Measurements from ENCODE around the gene MYO1E. TPM values are rescaled to one million over a fixed set of nuclear protein-coding genes. Genes with fewer than 3 reads are reported as not detected.

MYO1E gene
- polyA plus RNA-seq, 2 donors = 39.6 to 43.3 TPM

DNA sequence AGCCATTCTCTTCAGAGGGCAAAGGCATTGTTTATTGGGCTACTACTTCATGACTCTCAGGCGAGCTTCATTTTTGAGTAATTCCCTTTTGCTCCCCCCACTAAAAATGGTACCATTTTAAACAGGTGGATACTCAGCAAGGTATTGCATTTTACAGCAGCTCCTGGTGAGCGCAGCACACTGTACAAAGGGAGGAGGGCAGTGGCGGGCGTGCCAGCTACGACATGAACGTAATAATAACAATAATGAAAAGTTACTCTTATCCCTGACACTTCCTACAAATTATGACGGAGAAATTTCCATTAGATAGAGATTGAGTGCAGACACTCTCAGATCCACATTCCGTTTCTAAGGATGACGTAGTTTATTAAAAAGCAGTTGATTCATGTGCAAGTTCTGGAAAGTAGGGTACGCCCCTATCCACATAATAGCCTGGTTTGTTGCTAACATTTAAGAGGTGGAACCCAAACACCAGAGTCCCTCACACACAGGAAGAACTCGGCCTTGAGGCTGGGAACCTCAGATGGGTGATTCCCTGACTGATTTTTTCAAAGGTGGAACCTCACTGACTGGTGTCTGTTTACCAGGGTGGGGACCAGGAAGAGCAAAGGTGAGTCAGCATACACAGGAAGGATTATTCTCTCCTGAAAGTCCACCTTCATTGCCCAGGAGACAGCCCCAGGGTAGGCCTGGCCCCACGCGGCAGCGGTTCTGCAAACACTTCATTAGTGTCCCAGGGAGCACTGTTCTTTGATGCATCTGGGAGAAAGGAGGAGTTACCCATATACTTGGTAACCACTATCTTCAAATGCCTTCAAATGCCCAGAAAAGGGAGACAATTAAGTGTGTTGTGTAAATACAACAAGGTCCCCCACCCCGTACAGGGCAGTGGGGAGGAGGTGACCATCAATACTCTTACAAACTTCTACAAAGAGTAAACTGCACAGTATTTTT is 96.2 kb downstream of the MYO1E start:
- Histone ChIP-seq H3K9me3 (ENCODE audit: control insufficient read depth in 2 of 2, insufficient read depth in 1 of 2, low read depth in 1 of 2, low read length in 1 of 2) (no peaks in the 10 kb centered on the region), H3K27me3 (ENCODE audit: control insufficient read depth in 1 of 2, insufficient read depth in 2 of 2, low read length in 2 of 2) (no peaks in the 10 kb centered on the region), H3K4me1 (ENCODE audit: control insufficient read depth in 2 of 2, insufficient read depth in 2 of 2, low read length in 1 of 2) (no peaks in the 10 kb centered on the region), H3K4me3 (ENCODE audit: low read depth in 1 of 2, low read length in 2 of 2) (no peak overlapping the region), H3K36me3 (ENCODE audit: control insufficient read depth in 2 of 2, insufficient read depth in 2 of 2, low read length in 1 of 2) (no peaks in the 10 kb centered on the region), H3K27ac (ENCODE audit: low read depth in 2 of 2, low read length in 1 of 2) (no peak overlapping the region)
- WGBS, 2 donors = 81 to 86% methylated on average over 15 of the region's 15 CpGs

DNA sequence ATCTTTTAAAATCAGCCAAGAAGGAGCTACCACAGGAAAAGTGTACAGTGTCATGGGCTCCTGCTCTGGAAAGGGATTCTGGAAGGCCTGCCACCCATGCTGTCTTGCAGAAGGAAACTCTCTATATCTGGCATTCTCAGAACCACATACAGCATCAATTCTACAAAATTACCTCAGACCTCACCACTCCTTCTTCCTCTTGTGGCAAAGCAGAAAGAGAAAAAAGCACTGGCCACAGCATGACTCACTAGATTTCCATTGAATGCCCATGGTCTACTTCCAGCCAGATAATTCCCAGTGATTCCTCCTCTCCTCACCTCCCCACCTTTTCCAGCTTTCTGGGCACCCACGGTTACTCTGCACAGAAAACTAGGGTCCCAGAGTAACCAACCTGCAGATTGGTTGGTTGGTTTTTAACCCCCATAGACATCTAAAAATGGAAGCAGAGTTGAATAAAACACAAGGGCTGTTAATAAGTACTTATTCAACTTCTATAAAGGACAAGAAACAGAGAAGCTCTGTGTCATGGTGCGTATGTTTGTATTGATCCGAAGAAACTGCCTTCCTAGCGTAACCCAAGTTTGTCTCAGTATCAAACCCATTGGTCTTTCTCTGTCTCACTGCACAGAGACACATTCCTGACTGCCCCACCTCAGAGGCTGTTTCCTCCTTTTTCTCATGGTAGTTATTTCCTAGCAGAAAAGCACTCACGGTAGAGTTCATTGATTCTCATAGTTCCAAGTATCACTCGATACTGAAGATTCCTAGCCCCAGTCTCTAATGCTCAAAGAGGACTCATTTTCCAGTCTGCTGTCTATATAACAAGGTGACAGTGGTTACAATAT is 98.3 kb downstream of the MYO1E start:
- H3K27me3 ChIP-seq (ENCODE audit: control insufficient read depth in 1 of 2, insufficient read depth in 2 of 2, low read length in 2 of 2) = no peaks in the 10 kb centered on the region
- peak overlapping the region in 1 of 2 donors; percentile 18 for H3K27ac ChIP-seq (ENCODE audit: low read depth in 2 of 2, low read length in 1 of 2)
- no peak overlapping the region for H3K4me3 ChIP-seq (ENCODE audit: low read depth in 1 of 2, low read length in 2 of 2)
- H3K36me3 ChIP-seq (ENCODE audit: control insufficient read depth in 2 of 2, insufficient read depth in 2 of 2, low read length in 1 of 2) = no peaks in the 10 kb centered on the region
- no peaks in the 10 kb centered on the region for H3K4me1 ChIP-seq (ENCODE audit: control insufficient read depth in 2 of 2, insufficient read depth in 2 of 2, low read length in 1 of 2)
- no peaks in the 10 kb centered on the region for H3K9me3 ChIP-seq (ENCODE audit: control insufficient read depth in 2 of 2, insufficient read depth in 1 of 2, low read depth in 1 of 2, low read length in 1 of 2)
- 90% methylated on average over 6 of the region's 6 CpGs for WGBS, 2 donors

DNA sequence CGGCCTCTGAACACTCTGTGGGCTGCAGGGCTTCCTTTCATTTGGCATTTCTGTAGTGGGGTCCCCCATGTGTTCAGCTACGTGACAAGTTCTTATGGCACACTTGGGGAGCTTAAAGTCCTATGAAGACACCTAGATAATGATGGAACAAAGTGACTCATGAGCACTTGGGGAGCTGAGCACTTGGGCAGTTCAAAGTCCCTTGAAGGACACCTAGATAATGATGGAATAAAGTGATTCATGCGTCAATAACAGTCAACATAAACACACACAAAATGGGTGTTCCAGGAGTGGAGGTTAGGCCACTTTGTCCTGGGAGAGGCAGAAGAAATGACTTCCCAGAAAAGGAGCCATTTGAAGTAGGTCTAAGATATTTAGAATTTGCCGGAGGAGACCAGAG is 99.4 kb downstream of the MYO1E start:
- H3K27ac ChIP-seq (ENCODE audit: low read depth in 2 of 2, low read length in 1 of 2) = no peak overlapping the region
- H3K4me3 ChIP-seq (ENCODE audit: low read depth in 1 of 2, low read length in 2 of 2) = no peak overlapping the region
- no peaks in the 10 kb centered on the region for H3K9me3 ChIP-seq (ENCODE audit: control insufficient read depth in 2 of 2, insufficient read depth in 1 of 2, low read depth in 1 of 2, low read length in 1 of 2)
- 89 to 96% methylated on average over 4 of the region's 4 CpGs for WGBS, 2 donors
- no peaks in the 10 kb centered on the region for H3K27me3 ChIP-seq (ENCODE audit: control insufficient read depth in 1 of 2, insufficient read depth in 2 of 2, low read length in 2 of 2)
- no peaks in the 10 kb centered on the region for H3K4me1 ChIP-seq (ENCODE audit: control insufficient read depth in 2 of 2, insufficient read depth in 2 of 2, low read length in 1 of 2)
- H3K36me3 ChIP-seq (ENCODE audit: control insufficient read depth in 2 of 2, insufficient read depth in 2 of 2, low read length in 1 of 2) = no peaks in the 10 kb centered on the region

DNA sequence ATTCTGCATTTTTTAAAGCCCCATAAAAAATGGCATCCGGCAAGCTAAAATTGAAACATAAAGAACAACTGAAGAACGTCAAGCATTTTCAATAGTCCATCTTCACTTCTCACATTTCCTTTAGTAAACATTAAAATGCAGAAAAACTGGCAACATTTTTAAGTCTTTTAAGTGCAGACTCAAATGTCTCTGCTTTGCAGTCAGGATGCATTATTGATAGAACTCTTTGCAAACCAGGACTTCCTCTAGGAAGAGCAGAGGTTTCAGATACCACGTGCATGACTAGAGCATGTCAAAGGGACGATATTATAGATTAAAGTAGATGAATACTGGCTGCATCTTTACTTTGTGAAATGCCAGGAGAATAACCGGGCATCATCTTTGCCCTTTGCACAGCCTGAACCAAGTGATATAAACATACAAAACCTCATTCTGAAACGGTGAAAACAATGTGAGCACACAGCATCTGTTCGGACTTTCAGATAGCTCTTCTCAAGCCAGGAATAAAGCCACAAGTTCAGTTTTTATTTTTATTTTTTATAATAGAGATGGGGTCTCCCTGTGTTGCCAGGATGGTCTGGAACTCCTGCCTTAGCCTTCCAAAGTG is 101.0 kb downstream of the MYO1E start:
- H3K4me1 ChIP-seq (ENCODE audit: control insufficient read depth in 2 of 2, insufficient read depth in 2 of 2, low read length in 1 of 2) = no peaks in the 10 kb centered on the region
- WGBS, 2 donors = 63 to 75% methylated on average over 7 of the region's 7 CpGs
- H3K36me3 ChIP-seq (ENCODE audit: control insufficient read depth in 2 of 2, insufficient read depth in 2 of 2, low read length in 1 of 2) = no peaks in the 10 kb centered on the region
- H3K9me3 ChIP-seq (ENCODE audit: control insufficient read depth in 2 of 2, insufficient read depth in 1 of 2, low read depth in 1 of 2, low read length in 1 of 2) = no peaks in the 10 kb centered on the region
- no peak overlapping the region for H3K27ac ChIP-seq (ENCODE audit: low read depth in 2 of 2, low read length in 1 of 2)
- H3K27me3 ChIP-seq (ENCODE audit: control insufficient read depth in 1 of 2, insufficient read depth in 2 of 2, low read length in 2 of 2) = no peaks in the 10 kb centered on the region
- H3K4me3 ChIP-seq (ENCODE audit: low read depth in 1 of 2, low read length in 2 of 2) = no peak overlapping the region

DNA sequence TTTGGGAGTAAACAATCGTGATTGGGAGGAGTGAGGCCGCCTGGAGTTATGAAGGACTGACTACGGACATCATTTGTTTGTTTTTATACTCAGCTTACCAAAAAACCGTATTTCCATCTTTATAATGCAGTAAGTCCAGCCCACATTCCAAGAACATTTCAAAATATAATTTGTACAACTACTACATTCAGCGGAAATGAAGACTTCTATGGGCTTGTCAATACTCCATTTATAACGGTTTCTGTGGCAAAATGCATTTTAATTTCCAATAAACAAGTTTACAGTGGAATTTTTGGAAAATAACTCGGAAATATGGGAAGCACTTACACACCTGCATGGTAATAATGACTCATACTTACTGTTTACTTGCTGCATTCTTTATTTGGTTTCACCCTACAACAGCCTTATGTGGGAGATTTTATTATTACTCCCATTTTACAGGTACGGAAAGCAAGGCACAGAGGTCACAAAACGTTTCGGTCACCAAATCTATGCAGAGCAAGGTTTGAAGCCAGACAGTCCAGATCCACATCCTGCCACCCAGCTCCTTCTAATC is 103.7 kb downstream of the MYO1E start:
- Histone ChIP-seq H3K27ac (ENCODE audit: low read depth in 2 of 2, low read length in 1 of 2) (no peak overlapping the region), H3K9me3 (ENCODE audit: control insufficient read depth in 2 of 2, insufficient read depth in 1 of 2, low read depth in 1 of 2, low read length in 1 of 2) (no peaks in the 10 kb centered on the region), H3K4me3 (ENCODE audit: low read depth in 1 of 2, low read length in 2 of 2) (no peak overlapping the region), H3K36me3 (ENCODE audit: control insufficient read depth in 2 of 2, insufficient read depth in 2 of 2, low read length in 1 of 2) (no peaks in the 10 kb centered on the region), H3K27me3 (ENCODE audit: control insufficient read depth in 1 of 2, insufficient read depth in 2 of 2, low read length in 2 of 2) (no peaks in the 10 kb centered on the region), H3K4me1 (ENCODE audit: control insufficient read depth in 2 of 2, insufficient read depth in 2 of 2, low read length in 1 of 2) (no peaks in the 10 kb centered on the region)
- WGBS, 2 donors = 85 to 91% methylated on average over 10 of the region's 10 CpGs

DNA sequence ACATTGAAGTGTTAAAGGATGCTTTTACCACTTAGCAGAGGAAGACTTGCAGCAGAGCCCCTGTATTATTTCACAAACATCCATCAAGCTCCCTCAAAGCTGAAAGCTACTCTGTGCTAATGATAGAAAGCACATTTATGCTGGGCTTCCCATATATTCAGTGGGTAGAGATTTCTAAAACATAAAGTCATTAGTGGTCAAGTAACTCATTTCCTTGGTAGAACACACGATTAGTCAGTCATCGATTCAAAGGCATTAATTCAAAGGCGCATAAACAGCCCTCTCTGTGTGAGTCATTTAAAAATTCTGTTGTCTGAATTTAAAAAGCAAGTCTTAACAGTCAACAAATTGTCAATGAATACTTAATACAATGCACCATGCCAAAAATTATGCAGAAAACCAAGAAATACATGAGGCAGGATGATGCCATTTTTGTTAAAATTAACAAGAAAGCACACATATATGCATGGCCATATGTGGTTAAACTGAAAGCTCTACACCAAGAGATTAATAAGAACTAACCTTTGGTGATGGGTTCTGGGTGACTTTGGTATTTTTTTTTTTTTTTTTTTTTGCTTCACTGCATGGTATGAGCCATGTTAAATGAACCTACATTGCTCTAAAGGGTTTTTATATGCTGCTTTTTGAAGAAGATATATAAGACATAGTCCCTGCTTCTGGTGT is 104.4 kb downstream of the MYO1E start:
- Histone ChIP-seq H3K27me3 (ENCODE audit: control insufficient read depth in 1 of 2, insufficient read depth in 2 of 2, low read length in 2 of 2) (no peaks in the 10 kb centered on the region), H3K9me3 (ENCODE audit: control insufficient read depth in 2 of 2, insufficient read depth in 1 of 2, low read depth in 1 of 2, low read length in 1 of 2) (no peaks in the 10 kb centered on the region), H3K4me1 (ENCODE audit: control insufficient read depth in 2 of 2, insufficient read depth in 2 of 2, low read length in 1 of 2) (no peaks in the 10 kb centered on the region), H3K36me3 (ENCODE audit: control insufficient read depth in 2 of 2, insufficient read depth in 2 of 2, low read length in 1 of 2) (no peaks in the 10 kb centered on the region), H3K4me3 (ENCODE audit: low read depth in 1 of 2, low read length in 2 of 2) (no peak overlapping the region), H3K27ac (ENCODE audit: low read depth in 2 of 2, low read length in 1 of 2) (no peak overlapping the region)
- 61 to 75% methylated on average over 3 of the region's 3 CpGs for WGBS, 2 donors

DNA sequence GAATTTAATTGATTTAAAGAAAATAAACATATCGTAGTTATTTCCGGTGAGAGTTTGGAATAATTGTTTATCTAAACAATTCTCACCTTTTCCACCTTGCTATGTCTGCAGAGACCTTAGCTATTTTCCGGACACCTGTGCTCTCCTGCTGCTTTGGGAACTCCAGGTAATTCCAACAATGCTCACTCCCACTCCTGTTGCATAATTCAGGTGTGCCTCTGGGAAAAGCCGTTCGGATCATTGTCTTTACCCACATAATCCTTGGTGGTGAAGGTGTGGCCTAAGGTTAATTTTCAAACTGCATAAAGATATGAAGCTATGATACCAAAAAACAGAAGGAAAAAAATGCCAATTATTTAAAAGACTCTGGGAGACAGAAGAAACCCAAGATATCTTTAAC is 106.6 kb downstream of the MYO1E start:
- no peak overlapping the region for H3K27ac ChIP-seq (ENCODE audit: low read depth in 2 of 2, low read length in 1 of 2)
- no peak overlapping the region for H3K4me3 ChIP-seq (ENCODE audit: low read depth in 1 of 2, low read length in 2 of 2)
- 67 to 77% methylated on average over 5 of the region's 5 CpGs for WGBS, 2 donors
- H3K27me3 ChIP-seq (ENCODE audit: control insufficient read depth in 1 of 2, insufficient read depth in 2 of 2, low read length in 2 of 2) = no peaks in the 10 kb centered on the region
- no peaks in the 10 kb centered on the region for H3K36me3 ChIP-seq (ENCODE audit: control insufficient read depth in 2 of 2, insufficient read depth in 2 of 2, low read length in 1 of 2)
- H3K4me1 ChIP-seq (ENCODE audit: control insufficient read depth in 2 of 2, insufficient read depth in 2 of 2, low read length in 1 of 2) = no peaks in the 10 kb centered on the region
- no peaks in the 10 kb centered on the region for H3K9me3 ChIP-seq (ENCODE audit: control insufficient read depth in 2 of 2, insufficient read depth in 1 of 2, low read depth in 1 of 2, low read length in 1 of 2)

DNA sequence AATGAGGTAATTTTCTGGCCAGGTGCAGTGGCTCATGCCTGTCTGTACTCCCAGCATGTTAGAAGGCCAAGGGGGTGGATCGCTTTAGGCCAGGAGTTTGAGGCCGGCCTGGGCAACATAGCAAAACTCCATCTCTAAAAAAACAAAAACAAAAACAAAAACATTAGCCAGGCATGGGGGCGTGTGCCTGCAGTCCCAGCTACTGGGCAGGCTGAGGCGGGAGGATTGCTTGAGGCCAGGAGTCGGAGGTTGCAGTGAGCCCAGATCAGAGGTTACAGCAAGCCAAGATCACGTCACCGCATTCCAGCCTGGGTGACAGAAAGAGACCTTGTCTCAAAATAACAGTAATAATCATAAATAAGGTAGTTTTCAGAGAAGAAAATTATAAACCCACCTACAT is 110.4 kb downstream of the MYO1E start:
- H3K27ac ChIP-seq (ENCODE audit: low read depth in 2 of 2, low read length in 1 of 2) = no peak overlapping the region
- no peaks in the 10 kb centered on the region for H3K36me3 ChIP-seq (ENCODE audit: control insufficient read depth in 2 of 2, insufficient read depth in 2 of 2, low read length in 1 of 2)
- peaks cover 0 to 2% of the 10 kb centered on the region in 2 donors for H3K4me1 ChIP-seq (ENCODE audit: control insufficient read depth in 2 of 2, insufficient read depth in 2 of 2, low read length in 1 of 2)
- H3K9me3 ChIP-seq (ENCODE audit: control insufficient read depth in 2 of 2, insufficient read depth in 1 of 2, low read depth in 1 of 2, low read length in 1 of 2) = no peaks in the 10 kb centered on the region
- no peak overlapping the region for H3K4me3 ChIP-seq (ENCODE audit: low read depth in 1 of 2, low read length in 2 of 2)
- H3K27me3 ChIP-seq (ENCODE audit: control insufficient read depth in 1 of 2, insufficient read depth in 2 of 2, low read length in 2 of 2) = no peaks in the 10 kb centered on the region
- WGBS, 2 donors = 96% methylated on average over 7 of the region's 7 CpGs

DNA sequence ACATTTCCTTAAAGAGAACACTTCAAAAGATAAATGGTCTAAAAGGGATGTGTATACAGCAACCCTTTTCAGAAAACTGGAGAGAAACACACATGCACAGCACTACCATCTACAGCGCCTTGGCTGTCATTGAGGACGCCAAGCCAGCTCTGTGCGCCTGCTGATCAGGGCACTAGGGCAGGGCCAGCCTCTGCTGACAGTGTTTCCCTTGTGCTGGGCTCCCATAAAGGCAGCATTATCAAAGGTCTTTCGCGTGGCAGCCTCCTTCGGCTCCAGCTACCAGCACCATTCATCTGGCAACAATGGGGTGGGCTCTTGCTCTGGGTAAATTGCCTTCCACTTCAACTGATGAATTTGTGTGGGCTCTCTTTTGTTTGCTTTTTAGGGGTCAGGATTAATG is 112.6 kb downstream of the MYO1E start:
- H3K4me1 ChIP-seq (ENCODE audit: control insufficient read depth in 2 of 2, insufficient read depth in 2 of 2, low read length in 1 of 2) = peaks cover 0 to 2% of the 10 kb centered on the region in 2 donors
- H3K4me3 ChIP-seq (ENCODE audit: low read depth in 1 of 2, low read length in 2 of 2) = no peak overlapping the region
- WGBS, 2 donors = 92 to 95% methylated on average over 6 of the region's 6 CpGs
- H3K27ac ChIP-seq (ENCODE audit: low read depth in 2 of 2, low read length in 1 of 2) = no peak overlapping the region
- no peaks in the 10 kb centered on the region for H3K9me3 ChIP-seq (ENCODE audit: control insufficient read depth in 2 of 2, insufficient read depth in 1 of 2, low read depth in 1 of 2, low read length in 1 of 2)
- H3K27me3 ChIP-seq (ENCODE audit: control insufficient read depth in 1 of 2, insufficient read depth in 2 of 2, low read length in 2 of 2) = no peaks in the 10 kb centered on the region
- no peaks in the 10 kb centered on the region for H3K36me3 ChIP-seq (ENCODE audit: control insufficient read depth in 2 of 2, insufficient read depth in 2 of 2, low read length in 1 of 2)
